Left ventricle myocardium inferior (tissue), 1 donor: ENCODE measurements around the gene WDR44. TPM values are rescaled to one million over a fixed set of nuclear protein-coding genes. Genes with fewer than 3 reads are reported as not detected.

Source experiments
- DNase-seq: peaks from one replicate; pipeline ENCODE4 v3.0.0-alpha.2; 2020
- H3K27ac ChIP-seq: fragments of 200-600 bp; replicated peaks from 2 replicates; pipeline ENCODE4 v1.8.0; 2021
- H3K27me3 ChIP-seq: fragments of 200-600 bp; 2 replicates; pipeline ENCODE4 v1.8.0; 2021; ENCODE audit warnings: low read depth
- H3K36me3 ChIP-seq: fragments of 200-600 bp; 2 replicates; pipeline ENCODE4 v1.8.0; 2021
- H3K4me1 ChIP-seq: fragments of 200-600 bp; 2 replicates; pipeline ENCODE4 v1.8.0; 2021
- H3K4me3 ChIP-seq: fragments of 200-600 bp; 2 replicates; pipeline ENCODE4 v1.8.0; 2021; ENCODE audit warnings: mild to moderate bottlenecking, moderate library complexity
- H3K9me3 ChIP-seq: fragments of 200-600 bp; replicated peaks from 2 replicates; pipeline ENCODE4 v1.8.0; 2021
- CTCF ChIP-seq: fragments of 200-600 bp; IDR thresholded peaks from 2 replicates; pipeline ENCODE4 v1.8.0; 2021; ENCODE audit warnings: antibody characterized with exemption, mild to moderate bottlenecking, borderline replicate concordance
- intact Hi-C: fragments of 100-400 bp; cut with micrococcal nuclease; formaldehyde crosslinking; loops from one replicate; pipeline ENCODE4 v1.11.0; 2022
- total RNA-seq: library from RNA; stranded (reverse); fragmentation: NEBNext Ultra II Directional; extraction: Animal tissue kit (Norgen Biotek cat#: 25700); gene quantifications from one replicate; pipeline ENCODE4 v1.2.1, GENCODE V29; 2021
- donor health status: DM: no; HTN: yes; CAD: no; lungs with severe emphysema.

The WDR44 gene
- total RNA-seq, 1 donor from 2014 or later: 13.4 TPM

DNA sequence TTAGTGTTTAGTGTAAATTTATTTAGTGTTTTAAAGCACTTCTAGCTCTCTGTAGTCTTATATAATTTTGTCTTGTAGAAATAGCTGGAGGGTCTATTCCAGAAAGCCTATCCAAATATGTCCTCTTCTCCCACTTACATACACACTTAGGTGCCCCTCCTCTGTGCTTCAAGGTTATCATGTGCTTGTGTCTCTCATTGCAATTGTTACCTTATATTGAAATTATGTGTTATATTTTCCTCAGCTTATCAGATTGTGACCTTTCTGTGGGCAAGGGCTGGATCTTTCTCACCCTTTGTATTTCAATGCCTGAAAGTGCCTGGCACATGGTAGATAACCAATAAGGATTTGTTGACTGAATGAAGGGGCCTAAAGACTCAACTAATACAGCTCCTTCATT lies 18.4 kb downstream of the WDR44 start:
- Histone ChIP-seq H3K4me1 (peaks cover 15% of the 10 kb centered on the region), H3K4me3 (no peak overlapping the region), H3K36me3 (no peaks in the 10 kb centered on the region), H3K27me3 (no peaks in the 10 kb centered on the region), H3K27ac (no peak overlapping the region), H3K9me3 (no peaks in the 10 kb centered on the region)
- TF ChIP-seq CTCF: no peak
- intact Hi-C loops: no loop called here
- DNase-seq: no peak

GRCh38 chrX:118367338-118367737 lies 21.4 kb downstream of the WDR44 start:
- TF ChIP-seq CTCF: no peak
- Histone ChIP-seq H3K27me3 (no peaks in the 10 kb centered on the region), H3K36me3 (no peaks in the 10 kb centered on the region), H3K4me3 (no peak overlapping the region), H3K27ac (no peak overlapping the region), H3K4me1 (peaks cover 10% of the 10 kb centered on the region), H3K9me3 (no peaks in the 10 kb centered on the region)
- intact Hi-C loops: no loop called here
- no peak for DNase-seq

- intact Hi-C loops: no loop called here
- H3K27me3 ChIP-seq: no peaks in the 10 kb centered on the region
- H3K9me3 ChIP-seq: no peaks in the 10 kb centered on the region
- TF ChIP-seq CTCF: no peak
- H3K36me3 ChIP-seq: no peaks in the 10 kb centered on the region
- no peak overlapping the region for H3K4me3 ChIP-seq
- peaks cover 15% of the 10 kb centered on the region for H3K4me1 ChIP-seq
- no peak overlapping the region for H3K27ac ChIP-seq
- DNase-seq: no peak
Observed at GRCh38 chrX:118368398-118368797, 22.5 kb downstream of the WDR44 start.

DNA sequence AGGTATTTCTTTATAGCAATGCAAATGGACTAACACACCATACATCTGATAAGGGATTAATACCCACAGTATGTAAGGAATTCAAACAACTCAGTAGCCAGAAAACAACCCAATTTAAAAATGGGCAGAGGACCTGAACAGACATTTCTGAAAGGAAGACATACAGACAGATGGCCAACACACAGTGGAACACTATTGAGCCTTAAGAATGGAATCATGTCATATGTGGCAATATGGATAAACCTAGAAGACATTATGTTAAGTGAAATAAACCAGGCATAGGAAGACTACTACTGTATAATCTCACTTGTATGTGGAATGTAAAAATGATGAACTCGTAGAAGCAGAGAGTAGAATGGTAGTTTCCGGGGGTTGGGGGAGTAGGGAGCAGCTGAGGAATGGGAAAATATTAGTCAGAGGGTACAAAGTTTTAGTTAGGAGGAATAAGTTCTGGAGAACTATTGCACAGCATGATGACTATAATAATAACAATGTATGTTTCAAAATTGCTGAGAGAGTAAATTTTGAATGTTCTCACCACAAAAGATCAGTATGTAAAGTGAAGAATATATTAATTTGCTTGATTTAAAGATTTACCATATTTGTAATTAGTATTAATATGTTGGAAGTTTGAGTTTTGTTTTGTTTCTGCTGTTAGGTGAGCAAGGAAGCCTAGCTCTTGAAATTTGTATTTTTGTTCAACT lies 25.2 kb downstream of the WDR44 start:
- no peak for TF ChIP-seq CTCF
- DNase-seq: no peak
- no peak overlapping the region for H3K4me3 ChIP-seq
- H3K9me3 ChIP-seq: no peaks in the 10 kb centered on the region
- H3K4me1 ChIP-seq: peaks cover 20% of the 10 kb centered on the region
- no peak overlapping the region for H3K27ac ChIP-seq
- intact Hi-C loops: no loop called here
- no peaks in the 10 kb centered on the region for H3K27me3 ChIP-seq
- no peaks in the 10 kb centered on the region for H3K36me3 ChIP-seq

DNA sequence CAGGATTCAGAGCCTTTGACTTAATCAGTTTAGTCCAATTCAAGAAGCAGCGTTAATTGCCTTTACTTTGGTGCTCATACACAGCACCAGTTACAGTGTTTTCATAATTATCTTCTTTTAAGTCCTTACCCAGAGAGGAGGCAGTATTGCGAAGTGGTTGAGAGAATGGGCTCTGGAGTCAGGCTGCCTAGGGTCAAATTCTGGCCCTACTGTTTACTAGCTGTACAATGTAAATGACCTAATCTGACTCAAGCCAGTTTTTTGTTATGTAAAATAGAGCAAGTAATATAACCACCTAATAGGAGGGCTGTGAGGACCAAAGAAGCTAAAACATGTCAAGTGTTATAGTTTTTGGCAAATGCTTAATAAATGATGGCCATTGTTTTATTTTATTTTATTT lies 27.6 kb downstream of the WDR44 start:
- Histone ChIP-seq H3K9me3 (no peaks in the 10 kb centered on the region), H3K27me3 (no peaks in the 10 kb centered on the region), H3K4me1 (peaks cover 20% of the 10 kb centered on the region), H3K27ac (no peak overlapping the region), H3K4me3 (no peak overlapping the region), H3K36me3 (no peaks in the 10 kb centered on the region)
- intact Hi-C loops: no loop called here
- DNase-seq: no peak
- no peak for TF ChIP-seq CTCF
